Measurements from ENCODE around the gene ST3GAL2. TPM values are rescaled to one million over a fixed set of nuclear protein-coding genes. Genes with fewer than 3 reads are reported as not detected.

Gene ST3GAL2
- total and polyA plus RNA-seq, 9 of the 15 experiments (the other 6 are each of a cell fraction or from before 2014, with no cell fraction given) = 1.5 to 108 (median 34.3) TPM

GRCh38 chr16:70470927-70471341, 32.0 kb upstream of the ST3GAL2 start:
- no peak for FAIRE-seq
- WGBS (ENCODE audit: insufficient coverage, low coverage, missing lambda C conversion rate) = 63% methylated on average over 16 of the region's 17 CpGs
- TF ChIP-seq MEF2A (IDR thresholded peaks at IDR 0.05; ENCODE audit: control insufficient read depth, low read depth, low read length) = no peak
- no peak for TF ChIP-seq CREB3 (tag; conservative IDR thresholded peaks at IDR 0.05; ENCODE audit: low read depth)
- no peak for TF ChIP-seq STAT5A (IDR thresholded peaks at IDR 0.05; ENCODE audit: borderline replicate concordance, low read length)
- TF ChIP-seq SMAD2 (IDR thresholded peaks at IDR 0.05; ENCODE audit: low read depth, low read length) = no peak
- peak; percentile 91 for TF ChIP-seq ZBTB33 (CRISPR knock-in tag; IDR thresholded peaks at IDR 0.05)
- TF ChIP-seq SMC3 (conservative IDR thresholded peaks at IDR 0.05; ENCODE audit: insufficient read depth, low read depth, low read length) = 0 out of 2 replicates have a peak, but pooled peaks have one; percentile 14
- no peak for TF ChIP-seq ZNF778 (CRISPR knock-in tag; IDR thresholded peaks at IDR 0.05)
- TF ChIP-seq TEAD1 (CRISPR knock-in tag; IDR thresholded peaks at IDR 0.05) = 0 out of 4 replicates have a peak, but pooled peaks of 1 of the 2 experiments have one; percentile 15
- 0 out of 2 replicates have a peak, but pooled peaks have one; percentile 25 for TF ChIP-seq ARID4B (CRISPR knock-in tag; IDR thresholded peaks at IDR 0.05)
- no peak for TF ChIP-seq ZNF121 (CRISPR knock-in tag; conservative IDR thresholded peaks at IDR 0.05)
- no peak for TF ChIP-seq RFX7 (CRISPR knock-in tag; IDR thresholded peaks at IDR 0.05)
- TF ChIP-seq MCM5 (IDR thresholded peaks at IDR 0.05; ENCODE audit: low read depth) = no peak
- TF ChIP-seq RBM22 (IDR thresholded peaks at IDR 0.05; ENCODE audit: low read depth, low read length, poor library complexity, severe bottlenecking) = peak; percentile 53
- TF ChIP-seq THRAP3 (IDR thresholded peaks at IDR 0.05; ENCODE audit: borderline replicate concordance) = no peak
- TF ChIP-seq POLR2G (IDR thresholded peaks at IDR 0.05; ENCODE audit: low read depth, low read length) = no peak

More at GRCh38 chr16:70470927-70471341, 32.0 kb upstream of the ST3GAL2 start:
- intact Hi-C loops (cut with micrococcal nuclease) = loop anchor here (1.0 kb wide), 1 partner anchor 76 kb away; no protein-coding TSS in a partner anchor
- H2AFZ ChIP-seq (ENCODE audit: low read depth, low read length) = no peak overlapping the region
- peaks cover 3% of the 10 kb centered on the region; the same call in 1 of the 2 replicates for H4K20me1 ChIP-seq (replicated peaks; ENCODE audit: control insufficient read depth, insufficient read depth, low read length)
- no peak overlapping the region for H3K4me3 ChIP-seq
- BruUV-seq (replicated peaks) = no TSS peak
- ATAC-seq (peak; percentile 79), DNase-seq (ENCODE audit: extremely low read depth in 1 of 4, low spot score in 3 of 4) (peak; percentile 43 to 58 (median 52))
- H3K4me2 ChIP-seq (ENCODE audit: insufficient read depth, low read length) = no peak overlapping the region
- no peaks in the 10 kb centered on the region for H3K9me3 ChIP-seq (replicated peaks; ENCODE audit: control insufficient read depth, insufficient read depth, low read depth, low read length)
- peaks cover 0 to 50% of the 10 kb centered on the region in 2 experiments; a peak in 3 of 5 replicates for H3K4me1 ChIP-seq (replicated peaks in 1 of 2; ENCODE audit: control insufficient read depth in 2 of 2, insufficient read depth in 2 of 2, low read length in 2 of 2)
- H3K27me3 ChIP-seq (ENCODE audit: control insufficient read depth in 2 of 2, insufficient read depth in 2 of 2, low read length in 2 of 2) = no peaks in the 10 kb centered on the region
- H3K9me1 ChIP-seq (ENCODE audit: control insufficient read depth, insufficient read depth, low read length) = no peaks in the 10 kb centered on the region
- H3K79me2 ChIP-seq (ENCODE audit: control insufficient read depth, insufficient read depth, low read length) = no peaks in the 10 kb centered on the region
- peaks cover 15% of the 10 kb centered on the region; the same call in 1 of the 3 replicates for H3K36me3 ChIP-seq (ENCODE audit: control insufficient read depth, insufficient read depth, low read length)
- H3K9ac ChIP-seq (ENCODE audit: insufficient read depth in 1 of 2, low read depth in 2 of 2, low read length in 2 of 2) = peak overlapping the region in 1 of 2 experiments; percentile 69; a peak in 2 of 4 replicates
- CTCF ChIA-PET (ENCODE audit: low intra/inter-chr PET ratio) = interaction anchor here (0.9 to 2.5 kb wide), 2 partner anchors 75 to 101 kb away, joined by 3 to 15 read pairs; no protein-coding TSS in a partner anchor
- in situ Hi-C loops (cut with MboI) = no loop called here
- no peak overlapping the region for H3K27ac ChIP-seq (ENCODE audit: extremely low read depth, low read depth, low read length)
- POLR2A ChIA-PET = interaction anchor here (0.6 to 1.0 kb wide), 6 partner anchors 8 to 80 kb away, joined by 3 to 4 read pairs (median 3); no protein-coding TSS in a partner anchor

Measured in K562 (cell line).